ENCODE results near the gene ADGRD1. TPM values are rescaled to one million over a fixed set of nuclear protein-coding genes. Genes with fewer than 3 reads are reported as not detected.

The ADGRD1 gene
- total RNA-seq, 1 donor from 2014 or later, result 11.0 TPM

GRCh38 chr12:131112700-131113290, 159.1 kb downstream of the ADGRD1 start:
- no peaks in the 10 kb centered on the region for H3K9me3 Mint-ChIP-seq
- H3K36me3 Mint-ChIP-seq, result no peaks in the 10 kb centered on the region
- no peak for TF ChIP-seq CTCF (conservative IDR thresholded peaks at IDR 0.05)
- no peak for DNase-seq (ENCODE audit: extremely low spot score, unreplicated experiment)
- H3K27me3 Mint-ChIP-seq, result peaks cover 4% of the 10 kb centered on the region
- H3K4me1 Mint-ChIP-seq (ENCODE audit: unreplicated experiment), result peaks cover 32% of the 10 kb centered on the region
- no peak overlapping the region for H3K4me3 Mint-ChIP-seq
- no peak overlapping the region for H3K27ac Mint-ChIP-seq

DNA sequence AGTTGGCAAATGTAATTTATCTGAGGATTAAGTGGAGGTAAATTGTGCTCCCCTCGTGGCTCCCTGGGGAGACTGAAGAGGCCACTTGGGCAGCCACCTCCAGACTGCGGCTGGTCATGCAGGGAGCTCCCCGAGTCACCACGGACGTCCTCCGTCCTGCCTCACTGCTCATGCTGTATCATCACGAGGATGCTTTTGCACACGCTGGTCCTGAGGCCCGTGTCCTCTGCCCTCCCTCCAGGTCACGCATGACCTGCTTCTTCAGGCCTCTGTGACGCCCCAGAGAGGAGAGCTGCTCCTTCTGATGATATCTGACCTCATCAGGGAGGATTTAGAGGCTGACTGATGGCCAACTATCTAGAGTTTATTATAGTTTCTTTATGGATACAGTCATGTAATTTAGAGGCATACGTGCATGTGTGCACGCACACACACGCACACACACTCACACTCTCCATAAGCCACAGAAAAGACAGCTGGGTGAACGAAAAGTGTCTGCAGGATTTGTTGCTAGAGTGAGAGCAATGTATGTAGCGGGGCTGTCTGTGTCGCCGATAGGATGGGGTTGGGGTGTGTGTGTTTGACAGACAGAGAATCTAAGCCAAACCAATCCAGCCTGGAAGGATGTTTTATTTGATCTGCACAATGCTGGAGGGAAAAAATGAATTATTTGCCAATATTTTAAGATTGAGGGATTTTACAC, 160.0 kb downstream of the ADGRD1 start:
- peak overlapping the region; percentile 74 for H3K27ac Mint-ChIP-seq
- H3K27me3 Mint-ChIP-seq, result peaks cover 4% of the 10 kb centered on the region
- H3K4me3 Mint-ChIP-seq, result peak overlapping the region; percentile 65
- H3K4me1 Mint-ChIP-seq (ENCODE audit: unreplicated experiment), result peaks cover 32% of the 10 kb centered on the region
- no peaks in the 10 kb centered on the region for H3K36me3 Mint-ChIP-seq
- TF ChIP-seq CTCF (conservative IDR thresholded peaks at IDR 0.05), result no peak
- no peaks in the 10 kb centered on the region for H3K9me3 Mint-ChIP-seq
- no peak for DNase-seq (ENCODE audit: extremely low spot score, unreplicated experiment)

GRCh38 chr12:131114271-131114670, 160.6 kb downstream of the ADGRD1 start:
- TF ChIP-seq CTCF (conservative IDR thresholded peaks at IDR 0.05), result no peak
- Mint-ChIP-seq H3K36me3 (no peaks in the 10 kb centered on the region), H3K27me3 (peaks cover 4% of the 10 kb centered on the region), H3K9me3 (no peaks in the 10 kb centered on the region), H3K27ac (peak overlapping the region; percentile 74), H3K4me1 (ENCODE audit: unreplicated experiment) (peaks cover 32% of the 10 kb centered on the region), H3K4me3 (peak overlapping the region; percentile 65)
- no peak for DNase-seq (ENCODE audit: extremely low spot score, unreplicated experiment)

DNA sequence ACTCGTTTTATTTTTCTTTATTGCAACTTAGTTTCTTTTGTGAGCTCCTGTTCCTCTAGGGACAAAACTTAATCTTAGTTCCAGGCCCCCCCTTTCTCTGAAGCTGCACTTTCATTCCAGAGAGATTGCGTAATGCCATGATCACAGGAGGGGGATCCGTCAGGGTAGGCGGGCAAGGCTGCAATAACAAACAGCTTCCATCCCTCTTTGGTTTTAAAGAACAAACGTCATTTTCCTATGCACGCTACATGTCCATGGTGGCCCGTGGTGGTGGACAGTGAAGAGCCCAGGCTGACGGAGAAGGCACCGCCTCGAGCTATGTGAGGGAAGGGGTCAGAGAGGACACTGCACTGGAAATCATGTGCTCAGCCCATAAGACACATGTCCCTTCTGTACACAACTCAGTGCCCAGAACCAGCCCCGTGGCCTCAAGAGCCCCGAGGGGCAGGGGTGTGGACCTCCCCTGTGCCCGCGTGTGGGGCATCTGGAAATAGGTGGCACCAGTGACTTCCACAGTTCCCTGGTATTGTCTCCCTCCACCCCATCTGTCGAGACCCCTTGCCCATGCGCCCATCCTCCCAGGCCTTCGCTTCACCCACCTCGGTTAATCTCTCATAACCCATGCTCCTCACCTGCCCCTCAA, 161.4 kb downstream of the ADGRD1 start:
- H3K27me3 Mint-ChIP-seq, result peaks cover 6% of the 10 kb centered on the region
- H3K4me3 Mint-ChIP-seq, result peak overlapping the region; percentile 48
- TF ChIP-seq CTCF (conservative IDR thresholded peaks at IDR 0.05), result no peak

DNA sequence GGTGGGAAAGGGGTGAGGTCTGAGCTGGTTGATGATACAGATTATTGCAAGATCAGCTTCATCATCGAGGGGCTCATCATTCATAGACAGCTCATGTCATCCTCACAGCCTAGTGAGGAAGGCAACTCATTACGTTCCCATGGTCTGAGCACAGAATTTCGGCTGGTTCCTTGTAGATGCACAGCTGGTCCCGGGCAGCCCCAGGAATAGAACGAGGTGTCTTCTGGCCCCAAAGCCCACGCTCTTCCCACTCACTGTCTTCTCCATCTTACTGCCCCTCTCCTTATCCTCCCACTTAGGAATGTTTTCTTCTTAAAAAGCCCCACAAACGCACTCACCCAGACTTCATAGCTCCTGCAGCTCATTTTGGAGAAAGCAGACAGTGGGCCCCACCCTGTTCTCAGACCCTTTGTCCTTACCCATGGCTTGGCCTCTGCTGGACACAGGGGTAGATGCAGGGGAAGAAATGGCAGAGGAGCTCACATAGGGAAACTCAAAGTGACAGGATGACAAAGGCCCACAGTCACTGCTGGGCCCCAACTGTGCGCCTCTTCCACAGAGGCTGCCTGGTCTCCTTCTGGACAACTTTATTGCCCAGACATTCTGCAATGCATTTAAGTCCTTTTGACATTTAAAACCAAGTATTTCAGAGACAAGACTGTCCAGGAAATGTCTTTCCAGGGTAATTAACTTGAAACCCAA, 162.2 kb downstream of the ADGRD1 start:
- Mint-ChIP-seq H3K36me3 (no peaks in the 10 kb centered on the region), H3K4me1 (ENCODE audit: unreplicated experiment) (peaks cover 32% of the 10 kb centered on the region), H3K4me3 (no peak overlapping the region), H3K27me3 (peaks cover 6% of the 10 kb centered on the region), H3K27ac (no peak overlapping the region), H3K9me3 (no peaks in the 10 kb centered on the region)
- DNase-seq (ENCODE audit: extremely low spot score, unreplicated experiment), result no peak
- no peak for TF ChIP-seq CTCF (conservative IDR thresholded peaks at IDR 0.05)

More for the DNA sequence above, 161.4 kb downstream of the ADGRD1 start:
- Mint-ChIP-seq H3K9me3 (no peaks in the 10 kb centered on the region), H3K36me3 (no peaks in the 10 kb centered on the region), H3K27ac (peak overlapping the region; percentile 23), H3K4me1 (ENCODE audit: unreplicated experiment) (peaks cover 32% of the 10 kb centered on the region)
- no peak for DNase-seq (ENCODE audit: extremely low spot score, unreplicated experiment)
